K562 (cell line): ENCODE data around the gene FLVCR2. TPM values are rescaled to one million over a fixed set of nuclear protein-coding genes. Genes with fewer than 3 reads are reported as not detected.

ENCODE experiments used
- HDAC1 ChIP-seq, 2 experiments: fragments of 450-650 bp; IDR thresholded peaks; 2 replicates each; pipeline ENCODE4 v1.6.1; 2016 to 2017; ENCODE audit warnings: inconsistent platforms in 1 of 2, mild to moderate bottlenecking in 1 of 2, moderate library complexity in 1 of 2
- L3MBTL2 ChIP-seq: fragments of 450-650 bp; IDR thresholded peaks from 2 replicates; pipeline ENCODE4 v1.6.1; 2016; ENCODE audit warnings: mild to moderate bottlenecking, moderate library complexity
- NRF1 ChIP-seq, 2 experiments: fragments of 450-650 bp; IDR thresholded peaks in 1 of 2; conservative IDR thresholded peaks in 1 of 2; 2 replicates each; pipeline ENCODE4 v1.6.1; 2014; ENCODE audit warnings: mild to moderate bottlenecking in 2 of 2
- RBFOX2 ChIP-seq: fragments of 200-400 bp; formaldehyde crosslinking; IDR thresholded peaks from 2 replicates; pipeline ENCODE4 v1.6.1; 2017; ENCODE audit warnings: low read depth, mild to moderate bottlenecking, low read length, moderate library complexity
- ZNF318 ChIP-seq, 2 experiments: fragments of 450-650 bp; IDR thresholded peaks; 2 replicates each; pipeline ENCODE4 v1.6.1; 2016; ENCODE audit warnings: mild to moderate bottlenecking in 2 of 2, borderline replicate concordance in 1 of 2, low read depth in 1 of 2, moderate library complexity in 1 of 2
- polyA plus RNA-seq, 8 experiments: library from polyadenylated mRNA; depleted of rRNA in 4 of 8; stranded (reverse) in 5 of 8; unstranded in 3 of 8; fragments of >200 nt; fragmentation: Nextera tagmentation in 2 of 8; fragmentation: Illumina TruSeq in 1 of 8; extraction: Ambion mirVana in 2 of 8; extraction: Trizol in 1 of 8; gene quantifications; 2 replicates each; pipeline versions ENCODE4 v1.2.1 to v1.2.3, GENCODE V29; 2011 to 2014; ENCODE audit warnings: inconsistent platforms in 1 of 8, missing spikeins in 1 of 8
- total RNA-seq, 7 experiments: library from RNA; depleted of rRNA in 6 of 7; stranded (reverse); fragments of >200 nt in 6 of 7; fragmentation: Illumina TruSeq in 2 of 7; extraction: Trizol in 2 of 7; gene quantifications; 2 replicates each; pipeline versions ENCODE4 v1.2.1 to v1.2.3, GENCODE V29; 2011 to 2021; ENCODE audit warnings: low replicate concordance in 1 of 7
- TF ChIP-seq, protein P1 (sequence below): sonication (generic); formaldehyde crosslinking; IDR thresholded peaks from 2 replicates; pipeline ENCODE4 v1.5.0; 2020; ENCODE audit warnings: missing genetic modification reagents

The FLVCR2 gene
- total and polyA plus RNA-seq, 9 of the 15 experiments (the other 6 are each of a cell fraction or from before 2014, with no cell fraction given), result 1.5 TPM; not detected in 8

DNA sequence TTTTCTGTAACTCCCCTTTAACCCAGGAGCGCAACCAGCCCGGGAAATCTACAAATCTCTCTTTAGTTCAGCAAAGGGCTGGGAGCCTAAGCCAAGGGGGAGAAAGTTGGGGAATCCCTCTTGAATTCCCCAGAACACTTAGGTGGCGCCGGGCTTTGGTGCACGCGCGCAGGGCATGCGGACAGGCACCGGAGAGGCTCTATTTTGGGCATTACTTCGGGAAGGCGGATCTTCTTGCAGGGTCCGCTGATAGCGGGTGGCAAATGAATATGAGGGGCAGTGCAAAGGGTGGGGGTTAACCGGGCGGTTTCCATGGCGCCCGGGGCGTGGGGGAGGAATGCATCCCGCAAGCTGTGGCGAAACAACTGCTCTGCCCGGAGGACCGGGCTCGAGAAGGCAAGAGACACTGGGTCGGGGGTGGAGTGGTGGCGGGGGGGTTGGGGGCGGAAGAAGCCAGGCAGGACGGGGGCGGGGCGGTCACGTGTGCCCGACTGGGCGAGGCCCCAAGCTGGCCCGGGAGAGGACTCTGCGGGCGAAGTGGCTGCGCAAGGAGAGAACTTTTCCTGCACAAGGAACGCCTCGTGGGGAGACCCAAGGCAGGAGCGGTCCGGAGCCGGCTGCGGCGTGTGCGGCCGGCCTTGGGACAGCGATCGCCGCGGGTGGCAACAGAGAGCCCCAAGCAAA, at the start of gene FLVCR2 (continued):
- TF ChIP-seq L3MBTL2, result no peak
- no peak for TF ChIP-seq RBFOX2
- peak; percentile 46 to 64; a peak in 3 of 4 replicates for TF ChIP-seq NRF1 (conservative IDR thresholded peaks at IDR 0.05 in 1 of 2, IDR thresholded peaks at IDR 0.05 in 1 of 2)
- TF ChIP-seq, protein P1, sequence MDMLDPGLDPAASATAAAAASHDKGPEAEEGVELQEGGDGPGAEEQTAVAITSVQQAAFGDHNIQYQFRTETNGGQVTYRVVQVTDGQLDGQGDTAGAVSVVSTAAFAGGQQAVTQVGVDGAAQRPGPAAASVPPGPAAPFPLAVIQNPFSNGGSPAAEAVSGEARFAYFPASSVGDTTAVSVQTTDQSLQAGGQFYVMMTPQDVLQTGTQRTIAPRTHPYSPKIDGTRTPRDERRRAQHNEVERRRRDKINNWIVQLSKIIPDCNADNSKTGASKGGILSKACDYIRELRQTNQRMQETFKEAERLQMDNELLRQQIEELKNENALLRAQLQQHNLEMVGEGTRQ (CRISPR knock-in tag), result peak; percentile 71
- no peak for TF ChIP-seq ZNF318 (IDR thresholded peaks at IDR 0.05; ENCODE audit: borderline replicate concordance in 1 of 2, low read depth in 1 of 2)
- TF ChIP-seq HDAC1 (IDR thresholded peaks at IDR 0.05), result no peak
